HG03457 (cell line): ENCODE measurements around the gene KCNA3.
A peak's percentile ranks its signal among the peaks of the same experiment; 100 is the strongest.

Source experiments
- ATAC-seq: cut with Tn5 transposase; IDR thresholded peaks from one replicate; pipeline ENCODE4 v1.9.1; 2021; ENCODE audit warnings: moderate number of reproducible peaks; ENCODE audit not compliant: unreplicated experiment

The KCNA3 gene

DNA sequence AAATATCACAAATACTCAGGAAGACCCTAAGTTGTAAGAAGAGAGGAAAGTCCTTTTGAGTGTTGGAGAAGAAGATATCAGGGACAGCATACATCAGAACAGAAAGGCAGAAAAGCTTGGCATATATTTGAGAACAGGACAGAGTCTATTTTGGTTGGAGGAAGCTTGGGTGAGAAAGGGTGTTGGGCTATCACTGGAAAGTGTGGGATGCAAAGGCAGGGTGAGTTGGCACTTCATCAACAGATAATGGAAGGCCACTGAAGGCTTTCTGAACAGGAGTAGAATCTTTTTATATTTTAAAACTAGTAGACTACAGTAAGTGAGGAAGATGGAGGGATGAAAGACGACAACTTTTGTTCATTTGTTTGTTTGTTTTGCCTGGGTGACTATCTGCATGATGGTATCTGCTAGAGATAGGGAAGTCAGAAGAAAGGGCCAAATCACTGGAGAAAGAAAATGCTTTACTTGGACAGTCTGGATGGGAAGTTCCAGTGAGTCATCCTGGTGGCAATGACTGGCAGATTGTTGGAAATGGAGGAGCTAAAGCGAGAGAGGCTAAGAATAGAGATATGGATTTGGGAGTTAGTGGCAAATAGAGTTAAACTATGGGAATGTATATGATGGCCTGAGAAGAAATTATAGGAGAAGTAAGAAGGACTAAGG, 34.9 kb downstream of the KCNA3 start:
- ATAC-seq, result no peak

DNA sequence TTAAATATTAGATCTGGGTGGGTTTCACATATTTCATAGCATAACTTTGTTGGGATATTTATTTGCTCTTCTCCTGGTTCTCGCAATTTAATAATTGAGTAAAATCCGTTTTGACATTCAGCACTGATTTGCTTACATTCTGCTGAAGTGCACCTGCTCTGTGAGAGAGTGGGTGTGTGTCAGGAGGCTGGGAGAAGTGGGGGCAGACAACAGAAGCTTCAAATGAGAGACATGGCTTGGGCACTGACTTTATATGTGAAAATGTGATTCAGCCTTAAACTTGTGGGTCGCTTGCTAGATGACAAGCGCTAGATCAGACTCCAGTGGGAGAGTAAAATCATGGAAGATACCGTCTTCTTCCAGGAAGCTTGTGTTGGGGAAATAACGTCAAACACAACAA, 36.2 kb downstream of the KCNA3 start:
- no peak for ATAC-seq

DNA sequence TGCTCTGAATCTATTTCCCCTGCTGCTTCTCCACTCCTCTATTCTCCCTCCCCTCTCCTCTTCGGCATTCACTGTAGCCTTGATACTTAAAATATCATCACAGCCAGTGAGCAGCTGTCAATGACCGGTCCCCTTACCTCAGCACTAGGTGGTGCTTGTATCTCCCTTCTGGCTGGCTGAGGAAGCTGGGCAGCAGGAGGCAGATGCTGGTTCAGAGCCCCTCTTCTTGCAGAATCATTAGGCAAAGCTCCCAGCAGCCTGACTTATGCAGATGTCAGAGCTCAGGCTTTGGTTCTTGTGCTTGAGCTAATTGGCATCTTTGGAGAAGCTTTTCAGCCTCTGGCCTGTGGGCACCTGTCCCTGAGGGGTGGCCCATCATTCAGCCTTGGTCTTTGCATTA, 36.7 kb downstream of the KCNA3 start:
- ATAC-seq, result no peak

DNA sequence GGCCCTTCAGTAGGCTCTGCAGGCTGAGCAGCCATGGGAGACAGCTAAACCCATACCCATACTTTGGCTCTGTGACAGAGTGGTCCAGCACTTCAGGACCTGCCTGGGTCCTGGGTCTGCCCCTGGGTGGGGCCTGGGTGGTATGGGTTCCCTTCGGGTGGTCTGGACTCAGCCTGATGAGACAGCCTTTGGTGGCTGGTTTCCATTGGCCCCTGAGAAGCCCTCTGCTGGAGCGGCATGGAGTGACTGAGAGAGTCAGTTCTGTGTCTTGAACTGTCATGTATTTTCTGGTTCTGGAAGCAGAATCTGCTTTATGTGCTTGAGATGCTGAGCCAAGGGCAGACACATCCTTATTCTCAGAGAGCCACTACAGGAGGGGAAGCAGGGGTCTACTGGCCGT, 37.3 kb downstream of the KCNA3 start:
- ATAC-seq, result no peak

DNA sequence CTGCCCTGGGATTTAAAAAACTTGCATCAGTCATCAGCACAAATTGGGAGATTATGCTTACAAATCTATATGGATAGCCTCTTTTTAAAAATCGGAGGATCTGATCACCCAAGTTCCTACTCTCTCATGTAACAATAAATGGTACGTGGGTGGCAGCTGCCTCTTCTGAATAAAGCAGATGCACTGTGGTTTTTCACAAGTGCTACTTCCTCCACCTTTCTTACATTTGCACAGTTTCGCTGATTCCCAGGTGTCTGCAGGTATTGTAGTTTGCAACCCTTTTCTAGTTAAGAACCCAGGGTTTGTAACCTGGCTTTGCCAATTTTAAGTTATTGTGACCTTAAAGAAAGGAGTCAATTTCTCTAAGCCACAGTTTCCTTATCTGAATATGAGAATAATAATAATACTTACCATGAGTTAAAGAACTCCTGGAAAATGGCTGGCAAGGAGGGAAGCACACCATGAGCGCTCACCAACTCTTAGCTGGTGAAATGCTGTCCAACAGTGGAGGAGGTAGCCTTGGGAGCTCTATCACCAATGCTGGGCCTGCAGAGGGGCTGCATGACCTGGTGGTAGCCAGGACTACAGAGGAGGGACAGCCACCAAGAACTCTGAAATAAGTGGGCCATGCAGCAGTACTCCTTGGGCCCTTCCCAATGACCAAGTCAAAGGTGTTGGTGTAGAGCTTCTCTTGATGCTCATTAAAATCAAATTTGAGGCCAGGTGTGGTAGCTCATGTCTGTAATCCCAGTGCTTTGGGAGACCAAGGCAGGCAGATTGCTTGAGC, 38.4 kb downstream of the KCNA3 start:
- no peak for ATAC-seq

DNA sequence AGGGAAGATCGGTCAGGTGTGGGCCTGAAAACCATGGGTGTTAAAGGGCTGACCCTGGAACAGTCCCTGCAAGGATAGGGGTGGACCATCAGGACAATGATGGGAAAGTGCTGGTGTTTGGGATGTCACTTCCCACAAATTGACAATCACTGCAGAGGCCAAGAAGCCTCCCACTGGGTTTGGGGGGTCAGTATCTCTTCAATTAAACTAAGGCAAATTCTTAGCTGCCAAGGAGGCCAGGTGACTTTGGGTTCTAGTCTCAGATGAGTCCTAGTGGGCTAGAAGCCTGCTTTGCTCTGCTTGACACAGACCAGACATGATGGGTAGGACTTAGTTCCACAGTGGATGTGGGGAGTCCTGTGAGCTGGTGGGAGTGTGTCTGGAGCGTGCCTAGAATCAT, 39.3 kb downstream of the KCNA3 start:
- no peak for ATAC-seq

DNA sequence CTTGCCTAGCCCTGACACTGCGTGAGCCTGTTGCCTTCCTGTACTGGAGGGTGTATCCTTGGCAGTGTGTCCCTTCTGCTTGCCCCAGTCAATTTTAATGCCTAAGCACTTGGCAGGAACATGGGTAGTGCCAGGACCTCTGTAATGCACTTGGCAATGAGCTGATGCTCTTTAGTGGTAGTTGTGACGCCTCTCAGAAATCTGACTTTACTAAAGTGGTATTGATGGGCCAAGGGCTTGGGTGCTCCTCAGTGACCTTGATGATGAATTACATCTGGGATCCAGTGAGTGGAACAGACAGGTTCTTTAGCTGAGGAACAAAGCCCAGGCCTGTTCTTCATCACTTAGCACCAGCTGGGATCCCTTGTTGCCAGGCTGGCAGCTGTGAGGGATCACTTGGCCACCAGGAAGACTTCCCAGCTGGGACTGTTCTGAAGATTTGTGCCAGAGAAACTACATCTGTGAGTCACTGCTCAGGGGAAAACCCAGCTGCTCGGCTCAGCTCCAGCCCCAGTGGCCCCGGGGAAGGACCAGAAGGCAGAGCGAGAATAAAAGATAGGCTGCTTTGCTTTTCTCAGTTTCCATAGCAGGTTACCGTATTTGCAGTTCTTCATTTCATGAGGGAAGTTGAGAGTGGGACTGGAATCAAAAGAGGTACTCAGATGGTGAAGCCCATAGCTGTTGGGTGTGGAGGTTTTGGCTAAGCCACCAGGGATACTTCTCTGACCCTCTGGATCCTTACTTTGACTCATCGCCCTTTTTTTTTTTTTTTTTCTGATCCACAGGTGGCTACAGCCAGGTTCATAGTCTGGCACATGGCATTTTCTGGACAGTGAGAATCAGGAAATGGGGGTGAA, 40.1 kb downstream of the KCNA3 start:
- ATAC-seq, result peak; percentile 47

DNA sequence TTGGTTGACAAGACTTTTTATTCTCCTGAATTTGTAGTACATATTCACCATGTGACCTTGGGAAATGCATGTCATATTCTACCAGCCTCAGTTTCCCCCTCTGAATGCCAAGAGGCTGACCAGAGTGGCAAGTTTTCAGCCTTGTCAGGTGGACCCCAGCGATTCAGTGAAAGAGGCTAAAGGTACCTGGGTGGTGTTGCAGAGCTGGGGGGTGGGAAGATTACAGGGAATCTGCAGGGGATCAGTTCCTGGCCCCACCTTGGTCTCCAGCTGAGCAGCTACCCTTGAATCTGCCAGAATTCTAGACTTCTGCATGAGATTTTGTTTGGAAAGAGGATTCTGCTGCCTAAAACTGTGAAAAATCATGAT, 40.7 kb downstream of the KCNA3 start:
- ATAC-seq, result no peak

DNA sequence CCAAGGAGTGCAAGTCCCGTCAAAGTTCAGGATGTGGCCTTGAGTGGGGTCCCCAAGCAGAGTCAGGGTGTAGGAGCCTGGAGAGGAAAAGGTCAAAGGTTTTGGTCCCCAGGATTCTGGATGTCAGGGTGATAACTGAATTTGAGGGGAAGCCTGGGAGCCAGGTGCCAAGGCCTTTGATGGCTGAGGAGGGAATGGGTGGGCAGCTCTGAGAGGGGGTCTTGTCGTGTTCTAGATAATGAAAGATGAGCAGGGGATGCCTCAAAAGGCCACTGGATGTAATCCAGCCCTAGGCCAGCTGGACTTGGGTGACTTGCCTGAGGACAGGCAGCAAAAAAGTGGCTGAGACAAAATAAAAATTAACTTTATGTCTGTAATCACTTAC, 41.1 kb downstream of the KCNA3 start:
- no peak for ATAC-seq

DNA sequence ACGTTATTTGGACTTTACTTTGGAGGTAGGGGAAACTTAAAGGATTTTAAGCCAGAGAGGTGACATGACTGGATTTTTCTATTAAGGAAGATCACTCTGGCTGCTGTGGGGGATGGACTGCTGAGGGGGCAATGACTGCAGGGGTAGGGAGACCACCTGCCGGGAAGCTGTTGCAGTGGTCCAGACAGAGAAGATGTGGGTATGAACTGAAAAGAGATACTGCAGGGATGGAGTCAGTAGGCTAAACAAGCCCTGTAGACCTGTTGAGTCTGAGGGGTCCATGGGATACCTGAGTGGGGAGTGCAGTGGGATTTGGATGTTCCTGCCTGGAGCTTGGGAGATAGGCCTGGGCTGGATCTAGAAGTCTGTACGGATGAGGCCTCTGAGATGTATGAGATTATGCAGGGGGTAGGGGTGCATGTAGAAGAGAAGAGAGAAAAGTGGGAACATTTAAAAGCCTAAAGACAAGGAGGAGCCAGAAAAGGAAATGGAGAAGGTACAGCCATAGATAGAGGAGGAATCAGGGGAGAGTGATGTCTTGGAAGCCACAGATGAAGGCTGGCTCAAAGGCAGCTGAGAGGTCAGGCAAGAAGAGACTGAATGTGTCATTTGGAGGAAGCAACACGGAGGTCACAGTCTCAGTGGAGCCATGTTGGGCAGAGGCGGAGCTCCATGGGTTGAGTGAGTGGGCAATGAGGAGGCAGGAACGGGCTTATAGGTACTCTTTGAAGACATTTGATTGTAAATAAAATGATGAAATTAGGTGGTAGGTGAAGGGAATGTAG, 42.7 kb downstream of the KCNA3 start:
- no peak for ATAC-seq

DNA sequence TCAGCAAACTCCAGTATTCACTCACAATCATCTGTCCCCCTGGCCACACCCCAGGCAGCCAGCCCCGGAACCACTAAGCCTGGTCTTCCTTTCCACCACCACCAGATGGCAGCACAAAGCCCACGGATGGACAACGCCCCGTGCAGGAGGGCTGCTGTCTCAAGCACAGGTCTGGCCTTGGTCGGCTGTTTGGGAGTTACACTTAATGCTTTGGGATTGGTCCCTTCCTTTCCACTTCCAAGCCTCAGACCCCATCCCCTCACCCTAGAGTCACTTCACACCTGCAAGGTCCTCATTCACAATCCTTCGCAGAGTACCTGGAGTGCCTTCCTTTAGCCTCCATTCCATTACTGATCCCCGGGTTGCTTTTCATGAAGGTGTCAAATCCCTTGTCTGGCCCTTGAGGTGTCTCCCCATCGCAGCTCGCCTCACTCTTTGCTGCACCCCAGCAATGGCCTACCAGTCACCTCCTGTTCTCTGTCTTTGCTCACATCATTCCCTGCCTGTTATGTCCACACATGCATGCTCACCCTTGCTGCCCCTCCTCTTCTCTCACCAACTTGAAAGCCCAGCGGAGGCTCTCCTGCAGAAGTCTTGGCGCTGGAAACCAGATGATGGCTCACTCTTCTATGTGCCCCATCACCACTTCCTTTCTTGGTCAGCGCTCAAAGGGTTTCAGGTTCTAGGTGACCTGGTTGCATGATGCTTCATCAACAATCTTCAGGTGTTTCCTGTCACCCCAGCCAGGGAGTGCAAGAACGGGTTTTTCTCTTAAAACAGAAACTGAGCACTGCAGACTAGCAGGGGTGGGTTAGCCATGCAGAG, 43.7 kb downstream of the KCNA3 start:
- no peak for ATAC-seq

DNA sequence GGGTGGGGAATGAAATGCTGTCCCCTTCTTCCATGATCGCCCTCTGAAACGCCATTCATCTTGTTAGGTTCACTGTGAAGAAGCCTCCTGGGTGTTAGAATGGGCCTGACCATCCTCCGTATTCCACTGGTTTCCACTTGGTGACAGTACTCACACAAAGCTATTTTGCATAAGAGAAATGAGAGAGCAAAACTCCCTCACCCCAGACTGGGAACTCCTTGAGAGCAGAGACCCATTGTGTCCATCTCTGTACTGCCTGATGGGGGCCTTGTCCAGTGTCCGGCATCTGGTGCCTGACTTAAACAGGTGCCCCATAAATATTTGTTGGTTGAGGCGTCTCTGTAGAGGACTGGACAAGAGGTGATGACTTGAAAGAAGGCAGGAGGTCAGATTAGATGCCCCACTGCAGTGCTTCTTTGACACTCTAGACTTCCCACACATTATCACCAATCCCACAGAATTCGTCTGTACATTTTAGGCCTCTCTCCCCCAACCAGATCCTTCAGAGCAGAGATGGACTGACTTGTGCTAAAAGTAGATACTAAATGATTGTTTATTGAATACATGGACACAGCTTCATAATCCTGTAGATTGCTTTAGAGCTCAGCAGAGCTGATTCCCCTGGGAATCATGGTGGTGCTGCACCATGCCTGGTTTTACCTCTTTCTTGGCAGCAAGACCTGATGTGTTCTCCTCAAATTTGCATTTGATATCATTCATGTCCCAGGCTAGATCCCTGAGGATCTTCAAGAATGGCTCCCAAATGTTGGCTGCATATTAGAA, 46.2 kb downstream of the KCNA3 start:
- no peak for ATAC-seq

DNA sequence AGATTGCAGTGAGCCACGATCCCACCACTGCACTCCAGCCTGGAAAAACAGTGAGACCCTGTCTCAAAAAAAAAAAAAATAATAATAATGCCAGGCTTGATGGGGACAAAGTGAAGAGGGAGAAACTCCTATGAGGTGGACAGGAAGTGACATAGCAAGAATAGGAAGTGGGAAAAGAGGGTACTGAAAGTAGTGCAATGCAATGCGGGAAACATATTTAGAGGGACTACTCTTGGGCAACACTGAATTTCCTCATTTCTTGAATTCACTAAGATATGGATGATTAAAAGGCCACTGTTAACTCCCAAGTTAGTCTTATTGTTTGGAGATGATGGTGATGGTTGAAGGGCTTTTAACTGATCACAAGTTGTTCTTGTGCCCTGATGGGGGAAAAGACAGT, 47.0 kb downstream of the KCNA3 start:
- ATAC-seq, result no peak

DNA sequence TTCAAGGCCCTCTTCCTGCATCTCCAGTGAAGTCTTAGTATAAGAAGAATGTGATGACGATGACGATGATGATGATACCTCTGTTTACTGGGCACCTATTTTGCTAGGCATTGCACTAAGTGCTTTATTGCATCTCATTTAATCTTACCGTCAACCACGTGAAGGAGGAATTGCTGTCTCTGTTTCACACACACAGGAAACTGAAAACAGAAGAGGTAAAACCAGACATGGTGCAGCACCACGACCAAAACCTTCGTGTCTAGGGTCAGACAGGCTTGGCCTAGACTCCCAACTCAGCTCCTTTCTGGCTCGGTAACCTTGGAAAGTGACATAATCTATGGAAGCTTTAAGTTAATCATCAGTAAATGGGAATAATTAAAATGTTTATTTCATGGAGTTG, 47.9 kb downstream of the KCNA3 start:
- no peak for ATAC-seq
